Pancreas (tissue), 10 donors: Measurements from ENCODE around the gene SCPEP1. TPM values are rescaled to one million over a fixed set of nuclear protein-coding genes. Genes with fewer than 3 reads are reported as not detected.
A peak's percentile ranks its signal among the peaks of the same experiment; 100 is the strongest.

Source experiments
- ATAC-seq, 4 donors: fragments of 200-7000 bp; cut with Tn5 transposase; one replicate each; pipeline versions ENCODE4 v1.8.0 to v1.9.1; 2020; ENCODE audit warnings: mild to moderate bottlenecking in 4 of 4, moderate library complexity in 4 of 4
- DNase-seq, 6 donors: peaks; one replicate each; pipeline ENCODE4 v3.0.0-alpha.2; 2020
- FAIRE-seq: peaks from 2 replicates; lab custom pipeline; 2012; peaks lifted over from hg19 to GRCh38; lab: Jason Lieb, UNC
- H3K27ac ChIP-seq, 4 donors: fragments of 200-600 bp; sonication (generic); 1 replicate in 3 of 4; 2 replicates in 1 of 4; pipeline versions ENCODE4 v1.5.0 to v1.8.0; 2020
- H3K27me3 ChIP-seq, 4 donors: fragments of 200-600 bp; one replicate each; pipeline ENCODE4 v1.8.0; 2021
- H3K36me3 ChIP-seq, 3 donors: fragments of 200-600 bp; sonication (generic) in 1 of 3; one replicate each; pipeline versions ENCODE4 v1.5.0 to v1.8.0; 2020 to 2021
- H3K4me1 ChIP-seq, 3 donors: fragments of 200-600 bp; one replicate each; pipeline ENCODE4 v1.8.0; 2021
- H3K4me3 ChIP-seq, 4 donors: fragments of 200-600 bp; sonication (generic) in 2 of 4; one replicate each; pipeline versions ENCODE4 v1.5.0 to v1.8.0; 2020 to 2021
- H3K9me3 ChIP-seq, 4 donors: fragments of 200-600 bp; one replicate each; pipeline ENCODE4 v1.8.0; 2021
- CTCF ChIP-seq, 4 donors: fragments of 200-600 bp; sonication (generic) in 3 of 4; IDR thresholded peaks; one replicate each; pipeline versions ENCODE4 v1.5.0 to v1.8.0; 2021; ENCODE audit warnings: antibody characterized with exemption in 4 of 4
- WGBS, 2 donors: extraction: QIAGEN DNeasy Blood & Tissue Kit; methylation state at CpG; one replicate each; pipeline ENCODE4 v1.1.7; 2013; 5-methylcytosine and 5-hydroxymethylcytosine counted together
- intact Hi-C, 3 donors: fragments of 100-400 bp; cut with DNase I; formaldehyde crosslinking; loops; one replicate each; pipeline versions ENCODE4 v1.11.1 to v1.14.2; 2022
- polyA plus RNA-seq, 2 donors: library from polyadenylated mRNA; stranded (reverse); fragments of 200-250 nt; gene quantifications; one replicate each; pipeline ENCODE4 v1.2.3, GENCODE V29; 2013
- total RNA-seq, 6 donors: library from RNA; stranded (reverse); fragmentation: NEBNext Ultra II Directional in 4 of 6; extraction: Animal tissue kit (Norgen Biotek cat#: 25700) in 4 of 6; gene quantifications; one replicate each; pipeline versions ENCODE4 v1.2.1 to v1.2.4, GENCODE V29; 2021 to 2023
- donor health status: healthy with polysubstance abuse.
- donor health status: DM: no; HTN: no; CAD: no; lungs with moderate emphysema.
- donor health status: DM: no; HTN: no; CAD: no.
- donor health status: control.
- donor health status: control.
- donor health status: Bipolar disorder and iron deficiency.
- donor health status: DM: yes; HTN: yes; CAD: no.
- donor health status: DM: no; HTN: no; CAD: no.
- donor health status: DM: no; HTN: no; CAD: no.
- donor health status: DM: yes; HTN: yes; CAD: no.

Gene SCPEP1
- total and polyA plus RNA-seq, 8 donors: 6.6 to 37.2 (median 16.3) TPM

- H3K4me3 ChIP-seq: no peak overlapping the region
- no peak overlapping the region for H3K27ac ChIP-seq
- FAIRE-seq (no peak), DNase-seq (no peak), ATAC-seq (no peak)
- peaks cover 7 to 22% (median 8%) of the 10 kb centered on the region in 3 donors for H3K4me1 ChIP-seq
- WGBS, 2 donors: 40 to 56% methylated on average over 2 of the region's 2 CpGs
- no peak for TF ChIP-seq CTCF (IDR thresholded peaks at IDR 0.05)
- intact Hi-C loops: no loop called here
- H3K36me3 ChIP-seq: no peaks in the 10 kb centered on the region
- H3K27me3 ChIP-seq: no peaks in the 10 kb centered on the region
- no peaks in the 10 kb centered on the region for H3K9me3 ChIP-seq
Measured at GRCh38 chr17:57040571-57040970, 62.6 kb downstream of the SCPEP1 start.

- ATAC-seq (no peak), DNase-seq (peak in 2 of 6 donors; percentile 18 to 45), FAIRE-seq (no peak)
- Histone ChIP-seq H3K27ac (no peak overlapping the region), H3K4me1 (peaks cover 0 to 4% (median 0%) of the 10 kb centered on the region in 3 donors), H3K27me3 (no peaks in the 10 kb centered on the region), H3K4me3 (no peak overlapping the region), H3K36me3 (no peaks in the 10 kb centered on the region), H3K9me3 (no peaks in the 10 kb centered on the region)
- intact Hi-C loops: no loop called here
- WGBS, 2 donors: 52 to 59% methylated on average over 4 of the region's 4 CpGs
- no peak for TF ChIP-seq CTCF (IDR thresholded peaks at IDR 0.05)
Measured at GRCh38 chr17:57043276-57043675, 65.3 kb downstream of the SCPEP1 start.

- H3K9me3 ChIP-seq: no peaks in the 10 kb centered on the region
- H3K27me3 ChIP-seq: no peaks in the 10 kb centered on the region
- H3K4me3 ChIP-seq: peak overlapping the region in 3 of 4 donors; percentile 3 to 42 (median 13)
- no peak overlapping the region for H3K27ac ChIP-seq
- peaks cover 0 to 4% (median 0%) of the 10 kb centered on the region in 3 donors for H3K4me1 ChIP-seq
- intact Hi-C loops: no loop called here
- ATAC-seq (peak in 3 of 4 donors; percentile 33 to 41 (median 34)), FAIRE-seq (no peak), DNase-seq (peak in 1 of 6 donors; percentile 53)
- H3K36me3 ChIP-seq: no peaks in the 10 kb centered on the region
- no peak for TF ChIP-seq CTCF (IDR thresholded peaks at IDR 0.05)
- WGBS, 2 donors: 30 to 34% methylated on average over 49 of the region's 49 CpGs
Measured at GRCh38 chr17:57044976-57045867, 67.3 kb downstream of the SCPEP1 start.

- 24 to 31% methylated on average over 69 of the region's 69 CpGs for WGBS, 2 donors
- intact Hi-C loops: no loop called here
- DNase-seq (peak in 4 of 6 donors; percentile 20 to 70 (median 47)), ATAC-seq (peak; percentile 59 to 81 (median 68)), FAIRE-seq (no peak)
- H3K9me3 ChIP-seq: no peaks in the 10 kb centered on the region
- H3K27me3 ChIP-seq: no peaks in the 10 kb centered on the region
- H3K36me3 ChIP-seq: no peaks in the 10 kb centered on the region
- peak overlapping the region in 3 of 4 donors; percentile 3 to 42 (median 13) for H3K4me3 ChIP-seq
- no peak overlapping the region for H3K27ac ChIP-seq
- TF ChIP-seq CTCF (IDR thresholded peaks at IDR 0.05): no peak
- H3K4me1 ChIP-seq: peaks cover 0 to 4% (median 0%) of the 10 kb centered on the region in 3 donors
Measured at GRCh38 chr17:57045868-57046704, 68.2 kb downstream of the SCPEP1 start.
